GM21786 (cell line): Measurements from ENCODE around the gene KIF18B.

ENCODE experiments used
- ATAC-seq: cut with Tn5 transposase; IDR thresholded peaks from one replicate; pipeline ENCODE4 v1.9.1; 2021; ENCODE audit not compliant: unreplicated experiment

Gene KIF18B

GRCh38 chr17:44907729-44908470 is 39.7 kb downstream of the KIF18B start:
- ATAC-seq = no peak

GRCh38 chr17:44906763-44907728 is 40.5 kb downstream of the KIF18B start:
- no peak for ATAC-seq

GRCh38 chr17:44906010-44906646 is 41.4 kb downstream of the KIF18B start:
- no peak for ATAC-seq

GRCh38 chr17:44905006-44906000 is 42.3 kb downstream of the KIF18B start:
- ATAC-seq = no peak

GRCh38 chr17:44904001-44904984 is 43.3 kb downstream of the KIF18B start:
- ATAC-seq = no peak

- ATAC-seq = no peak
Measured at GRCh38 chr17:44903012-44903685, 44.4 kb downstream of the KIF18B start.

- no peak for ATAC-seq
Measured at GRCh38 chr17:44902135-44902760, 45.3 kb downstream of the KIF18B start.

- ATAC-seq = no peak
Measured at GRCh38 chr17:44901411-44901921, 46.1 kb downstream of the KIF18B start.

- ATAC-seq = no peak
Measured at GRCh38 chr17:44900894-44901293, 46.7 kb downstream of the KIF18B start.

- ATAC-seq = peak; percentile 73
Measured at GRCh38 chr17:44899074-44899782, 48.3 kb downstream of the KIF18B start, which contains the start of gene EFTUD2. Gene EFTUD2, minus strand, starts transcription at chr17:44899445. Its CDS starts 4,924 bp downstream, at chr17:44894521.

GRCh38 chr17:44898768-44899073 is 48.9 kb downstream of the KIF18B start:
- ATAC-seq = no peak

- ATAC-seq = no peak
Measured at GRCh38 chr17:44894642-44895041, 52.9 kb downstream of the KIF18B start.

- no peak for ATAC-seq
Measured at GRCh38 chr17:44892250-44892649, 55.3 kb downstream of the KIF18B start.

GRCh38 chr17:44889003-44889402 is 58.6 kb downstream of the KIF18B start:
- no peak for ATAC-seq

- no peak for ATAC-seq
Measured at GRCh38 chr17:44887971-44888954, 59.3 kb downstream of the KIF18B start.

- no peak for ATAC-seq
Measured at GRCh38 chr17:44887016-44887415, 60.6 kb downstream of the KIF18B start.
